DOHH2 (cell line): ENCODE data around the gene PIM3.

ENCODE experiments used
- H3F3A ChIP-seq: fragments of 200-600 bp; sonication (generic), shearing (Covaris generic); 2 replicates; pipeline ENCODE4 v1.6.0; 2016; ENCODE audit warnings: antibody characterized with exemption, mild to moderate bottlenecking; ENCODE audit not compliant: control insufficient read depth, insufficient read depth
- H3K27ac ChIP-seq: fragments of 200-600 bp; sonication (generic); 2 replicates; pipeline ENCODE4 v1.5.1; 2014; ENCODE audit warnings: low read depth, mild to moderate bottlenecking, low read length, moderate library complexity
- H3K27me3 ChIP-seq: fragments of 200-600 bp; sonication (generic); 2 replicates; pipeline ENCODE4 v1.6.1; 2014; ENCODE audit warnings: mild to moderate bottlenecking, low read length, mixed read lengths; ENCODE audit not compliant: control insufficient read depth
- H3K36me3 ChIP-seq: fragments of 200-600 bp; sonication (generic); 2 replicates; pipeline ENCODE4 v1.6.1; 2014; ENCODE audit warnings: mild to moderate bottlenecking, low read length, moderate library complexity, mixed read lengths; ENCODE audit not compliant: control insufficient read depth
- H3K4me1 ChIP-seq: fragments of 200-600 bp; sonication (generic); 2 replicates; pipeline ENCODE4 v1.6.1; 2014; ENCODE audit warnings: mild to moderate bottlenecking, low read length, mixed read lengths; ENCODE audit not compliant: control insufficient read depth
- H3K4me2 ChIP-seq: fragments of 200-600 bp; sonication (generic); 2 replicates; pipeline ENCODE4 v1.6.0; 2014; ENCODE audit warnings: mild to moderate bottlenecking, low read length, moderate library complexity
- H3K4me3 ChIP-seq: fragments of 200-600 bp; sonication (generic); 2 replicates; pipeline ENCODE4 v1.5.1; 2014; ENCODE audit warnings: mild to moderate bottlenecking, low read length, mixed read lengths
- H3K79me2 ChIP-seq: fragments of 200-600 bp; sonication (generic); 2 replicates; pipeline ENCODE4 v1.6.1; 2014; ENCODE audit warnings: mild to moderate bottlenecking, low read length, mixed read lengths; ENCODE audit not compliant: control insufficient read depth
- H3K9me2 ChIP-seq: fragments of 200-600 bp; sonication (generic); replicated peaks from 2 replicates; pipeline ENCODE4 v1.6.1; 2014; ENCODE audit warnings: mild to moderate bottlenecking, low read length, mixed read lengths; ENCODE audit not compliant: control insufficient read depth
- H3K9me3 ChIP-seq: fragments of 200-600 bp; sonication (generic); 2 replicates; pipeline ENCODE4 v1.6.1; 2014; ENCODE audit warnings: antibody characterized with exemption, low read length, mixed read lengths; ENCODE audit not compliant: control insufficient read depth, insufficient read depth
- H4K20me1 ChIP-seq: fragments of 200-600 bp; sonication (generic); 2 replicates; pipeline ENCODE4 v1.6.0; 2014; ENCODE audit warnings: low read depth, mild to moderate bottlenecking, antibody characterized with exemption, low read length, moderate library complexity; ENCODE audit not compliant: control insufficient read depth, insufficient read depth
- EZH2phosphoT487 ChIP-seq: fragments of 200-600 bp; sonication (generic); IDR thresholded peaks from 2 replicates; pipeline ENCODE4 v1.6.1; 2017; ENCODE audit warnings: borderline replicate concordance, mild to moderate bottlenecking, antibody characterized with exemption, low read length, moderate library complexity, mixed read lengths
- TF ChIP-seq, protein P1 (sequence below): fragments of 200-600 bp; sonication (generic); IDR thresholded peaks from one replicate; pipeline ENCODE4 v1.5.1; 2014; ENCODE audit warnings: antibody characterized with exemption, mild to moderate bottlenecking, low read depth, low read length; ENCODE audit not compliant: poor library complexity, severe bottlenecking

Gene PIM3

DNA sequence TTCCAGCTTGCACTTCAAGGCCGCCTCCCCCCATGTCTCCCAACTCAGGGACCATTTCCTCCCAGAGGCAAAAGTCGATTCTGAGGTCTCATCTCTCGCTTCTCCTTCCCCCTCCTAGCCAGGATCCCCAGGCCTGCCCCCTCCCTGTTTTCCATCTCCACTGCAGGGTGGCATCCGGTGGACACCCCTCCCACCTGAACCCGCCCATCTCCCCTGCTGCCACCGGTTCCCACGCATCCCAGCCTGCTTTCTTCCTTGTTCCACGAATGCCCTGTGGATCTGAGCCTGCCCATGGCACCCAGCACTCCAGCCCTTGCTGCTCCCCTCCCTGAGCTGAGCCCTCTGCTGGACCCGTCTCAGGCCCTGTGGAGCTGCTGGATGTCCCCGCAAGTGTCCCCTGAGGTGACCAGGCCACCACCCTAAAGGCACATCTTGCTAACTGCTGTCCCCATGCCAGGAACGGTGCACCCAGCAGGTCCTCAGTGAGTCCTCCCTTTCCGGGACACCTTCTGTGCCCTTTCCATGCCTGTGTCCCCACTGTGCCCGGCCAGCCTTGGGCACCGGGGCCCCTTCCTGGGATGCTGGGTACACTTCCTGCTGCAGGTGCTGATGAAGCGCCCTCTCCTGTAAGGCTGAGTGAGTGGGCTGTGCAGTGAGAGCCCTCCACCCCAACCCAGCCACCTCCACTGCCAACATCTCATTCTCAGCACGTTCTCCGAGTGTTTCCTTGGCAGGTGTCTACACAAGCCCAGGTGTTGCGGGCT, 51.1 kb downstream of the PIM3 start:
- Histone ChIP-seq H3K4me3 (no peak overlapping the region), H3F3A (no peaks in the 10 kb centered on the region), H3K27ac (no peak overlapping the region), H3K36me3 (no peaks in the 10 kb centered on the region), H4K20me1 (no peaks in the 10 kb centered on the region), H3K79me2 (no peaks in the 10 kb centered on the region), H3K9me3 (no peaks in the 10 kb centered on the region), H3K9me2 (no peaks in the 10 kb centered on the region), H3K4me2 (peak overlapping the region; percentile 6; the same call in 1 of the 2 replicates), H3K4me1 (peaks cover 11% of the 10 kb centered on the region), H3K27me3 (peaks cover 62% of the 10 kb centered on the region)
- TF ChIP-seq, protein P1, sequence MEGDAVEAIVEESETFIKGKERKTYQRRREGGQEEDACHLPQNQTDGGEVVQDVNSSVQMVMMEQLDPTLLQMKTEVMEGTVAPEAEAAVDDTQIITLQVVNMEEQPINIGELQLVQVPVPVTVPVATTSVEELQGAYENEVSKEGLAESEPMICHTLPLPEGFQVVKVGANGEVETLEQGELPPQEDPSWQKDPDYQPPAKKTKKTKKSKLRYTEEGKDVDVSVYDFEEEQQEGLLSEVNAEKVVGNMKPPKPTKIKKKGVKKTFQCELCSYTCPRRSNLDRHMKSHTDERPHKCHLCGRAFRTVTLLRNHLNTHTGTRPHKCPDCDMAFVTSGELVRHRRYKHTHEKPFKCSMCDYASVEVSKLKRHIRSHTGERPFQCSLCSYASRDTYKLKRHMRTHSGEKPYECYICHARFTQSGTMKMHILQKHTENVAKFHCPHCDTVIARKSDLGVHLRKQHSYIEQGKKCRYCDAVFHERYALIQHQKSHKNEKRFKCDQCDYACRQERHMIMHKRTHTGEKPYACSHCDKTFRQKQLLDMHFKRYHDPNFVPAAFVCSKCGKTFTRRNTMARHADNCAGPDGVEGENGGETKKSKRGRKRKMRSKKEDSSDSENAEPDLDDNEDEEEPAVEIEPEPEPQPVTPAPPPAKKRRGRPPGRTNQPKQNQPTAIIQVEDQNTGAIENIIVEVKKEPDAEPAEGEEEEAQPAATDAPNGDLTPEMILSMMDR, result peak; percentile 25
- TF ChIP-seq EZH2phosphoT487, result no peak

GRCh38 chr22:50012211-50013181, 51.9 kb downstream of the PIM3 start, which contains the start of gene IL17REL:
Gene IL17REL, minus strand, starts transcription at chr22:50012765. Its CDS starts 119 bp downstream, at chr22:50012646.
- Histone ChIP-seq H4K20me1 (no peaks in the 10 kb centered on the region), H3K27ac (no peak within 1 kb of the TSS), H3K4me2 (no peak within 1 kb of the TSS), H3K9me2 (no peaks in the 10 kb centered on the region), H3K27me3 (peaks cover 70% of the 10 kb centered on the region), H3F3A (no peaks in the 10 kb centered on the region), H3K36me3 (no peaks in the 10 kb centered on the region), H3K4me1 (peaks cover 17% of the 10 kb centered on the region), H3K79me2 (no peaks in the 10 kb centered on the region), H3K9me3 (no peaks in the 10 kb centered on the region), H3K4me3 (no peak within 1 kb of the TSS)
- TF ChIP-seq EZH2phosphoT487, result no peak
- TF ChIP-seq, protein P1, result no peak
